Immature natural killer cell (primary cell): Measurements from ENCODE around the gene MTCH1. TPM values are rescaled to one million over a fixed set of nuclear protein-coding genes. Genes with fewer than 3 reads are reported as not detected.

ENCODE experiments used
- DNase-seq, 3 donors: peaks; one replicate each; pipeline ENCODE4 v3.0.0; 2022; ENCODE audit warnings: mixed read lengths in 1 of 3
- H3K27ac Mint-ChIP-seq, 6 donors: one replicate each; pipeline ENCODE4 v1.8.0; 2020; ENCODE audit warnings: mixed read lengths in 6 of 6, mild to moderate bottlenecking in 5 of 6, inconsistent platforms in 4 of 6, moderate library complexity in 3 of 6
- H3K27me3 Mint-ChIP-seq, 3 donors: one replicate each; pipeline ENCODE4 v1.8.0; 2020 to 2021; ENCODE audit warnings: low read depth in 3 of 3, mild to moderate bottlenecking in 3 of 3, mixed read lengths in 3 of 3, moderate library complexity in 3 of 3, inconsistent platforms in 1 of 3
- H3K36me3 Mint-ChIP-seq, 3 donors: one replicate each; pipeline ENCODE4 v1.8.0; 2020; ENCODE audit warnings: mixed read lengths in 3 of 3, inconsistent platforms in 2 of 3, mild to moderate bottlenecking in 2 of 3
- H3K4me1 Mint-ChIP-seq, 2 donors: one replicate each; pipeline ENCODE4 v1.8.0; 2020; ENCODE audit warnings: inconsistent platforms in 2 of 2, mild to moderate bottlenecking in 2 of 2, mixed read lengths in 2 of 2, moderate library complexity in 1 of 2
- H3K4me3 Mint-ChIP-seq, 5 donors: one replicate each; pipeline ENCODE4 v1.8.0; 2020; ENCODE audit warnings: mild to moderate bottlenecking in 5 of 5, mixed read lengths in 5 of 5, inconsistent platforms in 3 of 5, moderate library complexity in 3 of 5
- H3K9me3 Mint-ChIP-seq, 6 donors: one replicate each; pipeline ENCODE4 v1.8.0; 2020; ENCODE audit warnings: mild to moderate bottlenecking in 6 of 6, mixed read lengths in 6 of 6, inconsistent platforms in 4 of 6, moderate library complexity in 3 of 6
- polyA plus RNA-seq, 3 donors: library from polyadenylated mRNA; unstranded; fragments of 300-500 nt; fragmentation: Illumina TruSeq; gene quantifications; one replicate each; pipeline ENCODE4 v1.2.3, GENCODE V29; 2021

The MTCH1 gene
- polyA plus RNA-seq, 3 donors from 2014 or later: 86.0 to 116 (median 94.7) TPM

DNA sequence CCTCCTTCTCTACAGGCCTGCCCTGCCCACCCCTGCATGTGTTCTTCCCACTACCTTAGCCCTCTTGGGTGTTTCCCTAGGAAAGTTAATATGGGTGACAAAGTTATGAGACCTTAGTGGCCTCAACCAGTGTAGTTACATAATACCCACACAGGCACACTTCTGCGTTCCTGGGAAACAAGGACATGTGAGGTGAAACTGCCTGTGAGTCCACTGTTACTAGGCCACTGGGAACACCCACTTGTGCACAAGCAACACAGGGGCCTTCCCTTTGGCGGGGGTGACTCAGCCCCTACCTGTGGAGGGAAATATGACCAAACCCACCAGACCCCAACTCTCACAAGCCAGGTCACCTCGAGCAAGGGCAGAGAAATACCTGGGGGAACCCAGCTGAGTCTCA is 18.7 kb downstream of the MTCH1 start:
- peak overlapping the region in 1 of 6 donors; percentile 36 for H3K27ac Mint-ChIP-seq
- H3K9me3 Mint-ChIP-seq: no peaks in the 10 kb centered on the region
- no peak for DNase-seq
- H3K4me1 Mint-ChIP-seq: peaks cover 13 to 20% of the 10 kb centered on the region in 2 donors
- peaks cover 0 to 10% (median 2%) of the 10 kb centered on the region in 3 donors for H3K27me3 Mint-ChIP-seq
- H3K36me3 Mint-ChIP-seq: peaks cover 3 to 40% (median 12%) of the 10 kb centered on the region in 3 donors
- H3K4me3 Mint-ChIP-seq: no peak overlapping the region

DNA sequence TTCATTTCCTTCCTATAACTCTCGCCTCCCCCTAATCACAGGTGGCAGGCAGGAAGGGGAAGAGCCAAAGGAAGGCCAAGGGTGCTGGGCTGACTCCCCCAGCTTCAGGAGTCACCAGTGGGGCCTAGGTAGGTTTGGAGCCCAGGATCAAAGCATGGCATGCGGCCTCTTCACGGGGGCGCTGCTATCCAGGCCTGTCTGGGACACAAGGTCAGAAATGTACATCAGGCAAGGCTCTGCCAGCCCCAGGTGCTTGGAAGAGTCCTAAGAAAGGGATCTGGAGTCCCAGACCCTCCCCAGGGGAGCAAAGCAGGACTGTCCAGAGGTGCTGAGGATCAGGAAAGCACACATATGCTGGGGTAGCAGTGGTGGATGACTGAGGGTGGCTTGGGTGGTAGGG is 21.1 kb downstream of the MTCH1 start:
- H3K4me3 Mint-ChIP-seq: no peak overlapping the region

DNA sequence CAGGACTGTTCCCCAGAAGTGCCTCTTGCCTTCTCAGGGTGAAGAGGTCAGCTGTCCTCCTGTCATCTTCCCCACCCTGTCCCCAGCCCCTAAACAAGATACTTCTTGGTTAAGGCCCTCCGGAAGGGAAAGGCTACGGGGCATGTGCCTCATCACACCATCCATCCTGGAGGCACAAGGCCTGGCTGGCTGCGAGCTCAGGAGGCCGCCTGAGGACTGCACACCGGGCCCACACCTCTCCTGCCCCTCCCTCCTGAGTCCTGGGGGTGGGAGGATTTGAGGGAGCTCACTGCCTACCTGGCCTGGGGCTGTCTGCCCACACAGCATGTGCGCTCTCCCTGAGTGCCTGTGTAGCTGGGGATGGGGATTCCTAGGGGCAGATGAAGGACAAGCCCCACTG is 21.6 kb downstream of the MTCH1 start:
- Mint-ChIP-seq H3K27me3 (peaks cover 0 to 18% (median 2%) of the 10 kb centered on the region in 3 donors), H3K9me3 (no peaks in the 10 kb centered on the region), H3K4me1 (peaks cover 13 to 22% of the 10 kb centered on the region in 2 donors), H3K27ac (no peak overlapping the region), H3K36me3 (peaks cover 0 to 25% (median 0%) of the 10 kb centered on the region in 3 donors), H3K4me3 (no peak overlapping the region)
- no peak for DNase-seq

More for the DNA sequence above, 21.1 kb downstream of the MTCH1 start:
- Mint-ChIP-seq H3K9me3 (no peaks in the 10 kb centered on the region), H3K27me3 (peaks cover 0 to 18% (median 2%) of the 10 kb centered on the region in 3 donors), H3K4me1 (peaks cover 13 to 22% of the 10 kb centered on the region in 2 donors), H3K36me3 (peaks cover 3 to 30% (median 3%) of the 10 kb centered on the region in 3 donors), H3K27ac (peak overlapping the region in 1 of 6 donors; percentile 5)
- DNase-seq: no peak

DNA sequence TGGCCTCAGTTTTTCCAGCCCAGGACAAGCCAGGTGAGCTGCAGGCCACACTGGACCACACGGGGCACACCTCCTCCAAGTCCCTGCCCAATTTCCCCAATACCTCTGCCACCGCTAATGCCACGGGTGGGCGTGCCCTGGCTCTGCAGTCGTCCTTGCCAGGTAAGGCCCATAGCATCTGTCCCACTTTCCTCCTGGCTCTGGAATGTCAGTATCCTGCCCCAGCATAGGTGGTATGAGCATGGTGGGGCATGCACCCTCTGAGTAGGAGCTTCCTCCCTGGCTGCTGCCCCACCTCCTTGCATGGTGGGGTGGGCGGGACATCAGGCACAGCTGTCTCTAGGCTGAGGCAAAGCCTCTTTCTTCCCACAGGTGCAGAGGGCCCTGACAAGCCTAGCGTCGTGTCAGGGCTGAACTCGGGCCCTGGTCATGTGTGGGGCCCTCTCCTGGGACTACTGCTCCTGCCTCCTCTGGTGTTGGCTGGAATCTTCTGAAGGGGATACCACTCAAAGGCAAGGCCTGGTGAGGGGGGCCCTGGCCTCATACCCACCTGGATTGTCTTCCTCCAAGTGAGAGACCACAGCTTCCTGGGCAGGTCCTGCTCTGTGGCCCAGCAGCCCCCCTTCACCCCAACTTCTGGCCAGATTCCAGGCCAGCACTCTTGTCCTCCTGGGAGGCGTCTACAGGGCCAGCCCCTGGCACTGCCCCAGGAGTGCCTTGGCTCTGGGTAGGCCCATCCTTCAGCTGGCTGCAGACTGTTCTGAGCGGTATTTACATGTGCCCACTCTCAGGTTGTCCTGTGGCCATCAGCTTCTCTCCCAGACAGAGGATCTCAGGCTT is 22.3 kb downstream of the MTCH1 start:
- Mint-ChIP-seq H3K27me3 (peaks cover 0 to 15% (median 2%) of the 10 kb centered on the region in 3 donors), H3K36me3 (peaks cover 0 to 23% (median 0%) of the 10 kb centered on the region in 3 donors), H3K27ac (no peak overlapping the region), H3K4me1 (peaks cover 13 to 22% of the 10 kb centered on the region in 2 donors), H3K4me3 (peak overlapping the region in 1 of 5 donors; percentile 33), H3K9me3 (no peaks in the 10 kb centered on the region)
- no peak for DNase-seq

DNA sequence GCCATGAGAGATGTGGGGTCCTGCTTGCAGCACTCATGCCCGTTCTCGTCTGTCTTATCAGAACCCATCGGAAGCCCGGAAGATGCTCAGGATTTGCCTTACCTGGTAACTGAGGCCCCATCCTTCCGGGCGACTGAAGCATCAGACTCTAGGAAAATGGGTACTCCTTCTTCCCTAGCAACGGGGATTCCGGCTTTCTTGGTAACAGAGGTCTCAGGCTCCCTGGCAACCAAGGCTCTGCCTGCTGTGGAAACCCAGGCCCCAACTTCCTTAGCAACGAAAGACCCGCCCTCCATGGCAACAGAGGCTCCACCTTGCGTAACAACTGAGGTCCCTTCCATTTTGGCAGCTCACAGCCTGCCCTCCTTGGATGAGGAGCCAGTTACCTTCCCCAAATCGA is 23.1 kb downstream of the MTCH1 start:
- Mint-ChIP-seq H3K27ac (peak overlapping the region in 2 of 6 donors; percentile 8 to 57), H3K36me3 (peaks cover 0 to 15% (median 0%) of the 10 kb centered on the region in 3 donors), H3K27me3 (peaks cover 0 to 15% (median 2%) of the 10 kb centered on the region in 3 donors), H3K4me3 (peak overlapping the region in 3 of 5 donors; percentile 12 to 48 (median 33)), H3K4me1 (peaks cover 13 to 22% of the 10 kb centered on the region in 2 donors), H3K9me3 (no peaks in the 10 kb centered on the region)
- peak; percentile 33 to 41 (median 41) for DNase-seq

DNA sequence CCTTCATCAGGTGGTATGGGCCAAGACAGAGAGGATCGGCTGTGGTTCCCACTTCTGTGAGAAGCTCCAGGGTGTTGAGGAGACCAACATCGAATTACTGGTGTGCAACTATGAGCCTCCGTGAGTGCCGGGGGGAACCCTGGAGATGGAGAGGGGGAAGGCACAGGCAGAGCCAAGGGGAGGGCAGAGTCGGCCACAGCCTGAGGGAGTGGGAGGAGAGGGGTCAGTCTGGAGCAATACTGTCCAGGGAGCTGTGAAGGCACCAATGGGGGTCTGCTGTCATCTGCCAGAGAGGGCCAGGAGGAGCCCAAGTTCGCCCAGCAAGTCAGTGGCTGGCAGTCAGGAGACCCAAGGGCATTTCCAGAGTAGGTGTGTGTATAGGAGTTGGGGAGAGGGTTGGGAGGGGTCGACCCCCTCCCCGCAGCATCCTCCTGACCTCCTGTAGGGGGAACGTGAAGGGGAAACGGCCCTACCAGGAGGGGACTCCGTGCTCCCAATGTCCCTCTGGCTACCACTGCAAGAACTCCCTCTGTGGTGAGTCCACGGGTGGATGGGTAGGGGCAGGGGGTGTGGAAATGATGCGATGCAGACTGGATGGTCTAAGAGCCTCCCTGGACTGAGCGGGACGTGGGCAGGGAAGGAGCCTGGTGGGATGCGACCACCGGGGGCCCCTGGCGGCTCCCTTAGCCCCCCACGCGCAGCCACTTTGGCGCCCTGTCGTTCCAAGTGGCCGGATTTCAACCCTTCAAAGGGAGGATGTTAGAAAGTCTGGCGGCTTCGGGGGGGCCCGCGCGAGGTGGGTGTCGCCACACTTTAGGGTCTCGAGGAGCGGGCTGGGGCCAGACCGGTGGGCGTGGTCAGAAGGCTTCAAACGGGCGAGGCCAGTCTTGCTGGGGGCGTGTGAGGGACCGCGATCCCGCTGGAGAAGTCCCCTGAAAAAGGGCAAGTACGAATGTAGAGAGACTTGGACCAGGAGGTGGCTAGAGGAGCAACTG is 24.3 kb downstream of the MTCH1 start:
- Mint-ChIP-seq H3K4me3 (peak overlapping the region in 2 of 5 donors; percentile 13 to 59), H3K36me3 (peaks cover 0 to 6% (median 0%) of the 10 kb centered on the region in 3 donors), H3K4me1 (peaks cover 21 to 23% of the 10 kb centered on the region in 2 donors), H3K9me3 (no peaks in the 10 kb centered on the region), H3K27ac (no peak overlapping the region), H3K27me3 (peaks cover 0 to 12% (median 2%) of the 10 kb centered on the region in 3 donors)
- DNase-seq: no peak

DNA sequence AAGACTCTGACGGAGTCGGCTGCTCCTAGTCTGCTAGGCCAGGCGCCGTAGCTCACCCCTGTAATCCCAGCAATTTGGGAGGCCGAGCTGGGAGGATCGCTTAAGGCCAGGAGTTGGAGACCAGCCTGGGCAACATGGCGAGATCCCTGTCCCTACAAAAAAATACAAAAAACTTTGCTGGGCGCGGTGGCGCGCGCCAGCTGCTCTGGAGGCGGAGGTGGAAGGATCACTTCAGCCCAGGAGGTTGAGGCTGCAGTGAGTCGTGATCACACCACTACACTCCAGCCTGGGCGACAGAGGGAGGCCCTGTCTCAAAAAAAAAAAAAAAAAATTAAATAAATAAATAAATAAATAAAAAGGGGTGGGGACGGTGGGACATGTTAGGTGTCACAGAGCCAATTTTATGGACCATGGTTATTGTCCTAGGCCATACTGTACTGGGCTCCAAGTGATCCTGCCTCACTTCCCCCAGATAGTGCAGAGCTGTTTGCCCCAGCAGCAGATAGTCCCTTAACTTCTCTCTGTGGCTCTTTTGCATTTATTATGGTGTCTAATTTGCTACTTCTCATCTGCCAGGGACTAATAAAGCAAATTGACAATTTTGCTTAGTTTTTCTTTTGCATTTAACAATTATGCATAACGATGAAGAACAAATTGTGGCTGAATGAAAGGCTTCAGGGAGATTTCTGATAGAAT is 26.3 kb downstream of the MTCH1 start:
- peaks cover 35 to 37% of the 10 kb centered on the region in 2 donors for H3K4me1 Mint-ChIP-seq
- no peak overlapping the region for H3K4me3 Mint-ChIP-seq
- no peaks in the 10 kb centered on the region for H3K36me3 Mint-ChIP-seq
- no peak for DNase-seq
- no peak overlapping the region for H3K27ac Mint-ChIP-seq
- H3K9me3 Mint-ChIP-seq: no peaks in the 10 kb centered on the region
- H3K27me3 Mint-ChIP-seq: peaks cover 0 to 23% (median 5%) of the 10 kb centered on the region in 3 donors

DNA sequence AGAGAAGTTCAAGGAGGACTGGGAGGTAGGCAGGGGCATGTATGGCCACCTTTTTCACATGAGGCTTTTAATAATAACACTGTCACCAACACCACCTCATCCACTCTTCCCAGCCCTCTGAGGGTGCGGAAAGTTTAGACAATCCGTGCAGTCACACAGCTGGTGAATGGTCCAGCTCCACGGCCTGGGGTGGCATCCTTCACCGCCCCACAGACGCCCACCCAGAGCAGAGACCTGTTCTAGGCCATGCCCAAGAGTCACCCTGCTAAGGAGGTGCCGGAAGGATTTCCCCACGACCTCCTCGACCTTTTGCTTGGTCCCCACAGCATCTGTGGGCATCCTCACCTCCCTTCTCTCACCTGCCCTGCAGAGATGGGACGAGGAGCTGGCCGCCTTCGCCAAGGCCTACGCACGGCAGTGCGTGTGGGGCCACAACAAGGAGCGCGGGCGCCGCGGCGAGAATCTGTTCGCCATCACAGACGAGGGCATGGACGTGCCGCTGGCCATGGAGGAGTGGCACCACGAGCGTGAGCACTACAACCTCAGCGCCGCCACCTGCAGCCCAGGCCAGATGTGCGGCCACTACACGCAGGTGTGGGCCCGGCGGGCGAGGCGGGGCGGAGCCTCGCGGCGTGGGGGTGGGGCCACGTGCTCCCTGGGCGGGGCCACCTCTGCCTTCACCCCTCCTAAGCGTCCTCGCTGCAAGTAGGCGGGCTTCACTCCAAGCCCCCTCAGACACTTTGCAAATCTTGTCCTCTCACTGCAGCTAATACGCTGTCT is 27.0 kb downstream of the MTCH1 start:
- DNase-seq: no peak
- no peak overlapping the region for H3K27ac Mint-ChIP-seq
- peaks cover 39 to 44% of the 10 kb centered on the region in 2 donors for H3K4me1 Mint-ChIP-seq
- no peaks in the 10 kb centered on the region for H3K36me3 Mint-ChIP-seq
- no peak overlapping the region for H3K4me3 Mint-ChIP-seq
- peaks cover 0 to 27% (median 9%) of the 10 kb centered on the region in 3 donors for H3K27me3 Mint-ChIP-seq
- H3K9me3 Mint-ChIP-seq: no peaks in the 10 kb centered on the region

DNA sequence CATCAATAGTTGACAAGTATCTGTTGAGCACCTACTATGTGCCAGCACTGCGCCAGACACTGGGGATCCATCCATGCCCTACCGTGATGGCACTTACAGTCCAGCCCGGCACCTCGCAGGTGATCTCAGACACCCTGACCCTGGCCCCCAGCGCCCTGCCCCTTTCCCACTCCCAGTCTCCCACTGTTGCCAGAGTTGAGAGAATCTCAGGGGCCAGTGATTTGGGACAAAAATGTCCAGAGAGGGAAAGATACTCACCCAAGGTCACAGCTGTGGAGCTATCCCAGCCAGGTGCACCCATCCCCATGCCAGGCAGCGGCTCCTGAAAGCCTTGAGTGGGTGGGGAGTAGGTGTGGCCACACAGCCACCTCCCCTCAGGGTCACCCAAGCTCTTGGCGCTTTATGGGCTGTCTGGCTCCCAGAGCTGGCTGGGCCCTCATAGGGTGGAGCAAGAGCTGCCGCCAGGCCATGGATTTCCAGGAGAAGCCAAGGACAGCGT is 28.2 kb downstream of the MTCH1 start:
- Mint-ChIP-seq H3K4me1 (peaks cover 35 to 42% of the 10 kb centered on the region in 2 donors), H3K36me3 (no peaks in the 10 kb centered on the region), H3K27me3 (peaks cover 3 to 29% (median 15%) of the 10 kb centered on the region in 3 donors), H3K4me3 (no peak overlapping the region), H3K27ac (no peak overlapping the region), H3K9me3 (no peaks in the 10 kb centered on the region)
- no peak for DNase-seq

DNA sequence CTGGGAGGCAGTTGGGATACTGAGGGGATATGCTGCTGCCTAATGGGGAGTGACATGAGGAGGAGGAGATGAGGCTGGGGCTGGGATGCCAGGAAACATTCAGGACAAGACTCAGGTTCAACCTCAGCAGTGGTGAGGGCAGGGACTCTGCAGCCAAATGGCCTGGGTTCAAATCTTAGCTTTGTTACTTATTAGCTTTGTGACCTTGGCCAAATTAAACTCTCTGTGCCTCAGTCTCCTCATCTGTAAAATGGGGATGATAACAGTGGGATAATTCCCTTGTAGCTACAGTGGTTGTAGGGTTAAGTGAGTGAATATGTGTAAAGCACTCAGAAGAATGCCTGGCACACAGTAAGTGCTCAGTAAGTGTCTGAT is 29.6 kb downstream of the MTCH1 start:
- DNase-seq: no peak
- peaks cover 4 to 22% (median 20%) of the 10 kb centered on the region in 3 donors for H3K27me3 Mint-ChIP-seq
- H3K4me1 Mint-ChIP-seq: peaks cover 31 to 40% of the 10 kb centered on the region in 2 donors
- H3K27ac Mint-ChIP-seq: peak overlapping the region in 1 of 6 donors; percentile 2
- no peak overlapping the region for H3K4me3 Mint-ChIP-seq
- H3K9me3 Mint-ChIP-seq: no peaks in the 10 kb centered on the region
- H3K36me3 Mint-ChIP-seq: no peaks in the 10 kb centered on the region

DNA sequence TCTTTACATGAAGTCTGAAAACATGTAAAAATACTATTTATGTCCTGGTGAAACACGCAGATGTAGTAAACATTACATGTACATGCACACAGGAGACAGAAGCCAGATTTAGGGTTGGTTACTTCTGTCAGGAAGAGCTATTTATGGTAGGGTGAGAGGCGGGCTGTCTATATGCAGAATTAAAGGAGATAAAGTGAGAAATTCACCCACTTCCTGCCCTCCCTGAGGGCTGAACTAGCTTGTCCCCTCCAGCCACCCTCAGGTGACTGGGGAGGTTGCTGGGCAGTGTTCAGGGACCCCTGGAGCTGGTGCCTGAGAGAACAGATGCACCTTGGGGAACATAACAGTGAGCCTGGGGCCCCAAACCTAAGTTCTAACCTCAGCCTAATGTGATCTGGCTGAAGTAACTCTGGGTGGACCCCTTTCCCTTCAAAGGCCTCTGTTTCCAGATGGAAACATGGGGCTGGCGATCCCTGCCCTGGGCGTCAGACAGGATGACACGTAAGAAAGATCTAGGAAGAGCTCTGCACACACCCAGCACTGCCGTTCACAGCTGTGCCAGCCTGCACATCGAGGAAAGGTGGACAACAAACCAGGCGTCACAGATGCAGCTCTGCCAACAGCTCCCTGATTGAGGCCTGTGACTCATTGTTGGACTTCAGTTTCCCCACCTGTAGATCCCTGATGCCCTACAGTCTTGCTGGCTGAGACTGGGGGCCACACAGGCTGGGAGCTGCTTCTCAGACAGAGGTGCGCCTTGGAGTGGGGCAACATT is 30.1 kb downstream of the MTCH1 start:
- H3K4me3 Mint-ChIP-seq: peak overlapping the region; percentile 57 to 76 (median 60)

DNA sequence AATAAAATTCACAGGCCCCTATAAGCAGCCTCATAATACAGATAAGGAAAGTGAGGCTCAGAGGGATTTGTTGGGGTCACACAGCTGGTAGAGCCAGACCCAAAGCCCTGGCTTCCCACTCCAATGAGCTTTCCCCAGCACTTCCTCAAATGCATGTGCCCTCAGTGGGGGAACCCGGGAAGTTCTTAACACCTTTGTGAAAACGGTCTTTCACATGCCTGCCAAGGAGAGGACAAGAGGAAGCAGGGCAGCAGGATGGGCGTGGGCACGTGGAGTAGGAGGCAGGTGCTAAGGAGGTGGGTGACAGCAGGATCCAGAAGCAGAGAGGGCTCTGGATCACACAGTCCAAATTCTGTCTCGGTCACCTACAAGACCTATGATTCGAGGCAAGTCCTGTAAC is 30.9 kb downstream of the MTCH1 start:
- H3K27me3 Mint-ChIP-seq: peaks cover 5 to 30% (median 18%) of the 10 kb centered on the region in 3 donors
- no peaks in the 10 kb centered on the region for H3K36me3 Mint-ChIP-seq
- peak overlapping the region; percentile 57 to 76 (median 60) for H3K4me3 Mint-ChIP-seq
- H3K9me3 Mint-ChIP-seq: no peaks in the 10 kb centered on the region
- no peak overlapping the region for H3K27ac Mint-ChIP-seq
- peaks cover 31 to 40% of the 10 kb centered on the region in 2 donors for H3K4me1 Mint-ChIP-seq
- DNase-seq: no peak

More for the DNA sequence above, 30.1 kb downstream of the MTCH1 start:
- Mint-ChIP-seq H3K36me3 (no peaks in the 10 kb centered on the region), H3K27ac (peak overlapping the region in 1 of 6 donors; percentile 2), H3K9me3 (no peaks in the 10 kb centered on the region), H3K27me3 (peaks cover 4 to 25% (median 18%) of the 10 kb centered on the region in 3 donors), H3K4me1 (peaks cover 31 to 40% of the 10 kb centered on the region in 2 donors)
- no peak for DNase-seq
